ENCODE measurements around the gene TRIM23.

The TRIM23 gene

DNA sequence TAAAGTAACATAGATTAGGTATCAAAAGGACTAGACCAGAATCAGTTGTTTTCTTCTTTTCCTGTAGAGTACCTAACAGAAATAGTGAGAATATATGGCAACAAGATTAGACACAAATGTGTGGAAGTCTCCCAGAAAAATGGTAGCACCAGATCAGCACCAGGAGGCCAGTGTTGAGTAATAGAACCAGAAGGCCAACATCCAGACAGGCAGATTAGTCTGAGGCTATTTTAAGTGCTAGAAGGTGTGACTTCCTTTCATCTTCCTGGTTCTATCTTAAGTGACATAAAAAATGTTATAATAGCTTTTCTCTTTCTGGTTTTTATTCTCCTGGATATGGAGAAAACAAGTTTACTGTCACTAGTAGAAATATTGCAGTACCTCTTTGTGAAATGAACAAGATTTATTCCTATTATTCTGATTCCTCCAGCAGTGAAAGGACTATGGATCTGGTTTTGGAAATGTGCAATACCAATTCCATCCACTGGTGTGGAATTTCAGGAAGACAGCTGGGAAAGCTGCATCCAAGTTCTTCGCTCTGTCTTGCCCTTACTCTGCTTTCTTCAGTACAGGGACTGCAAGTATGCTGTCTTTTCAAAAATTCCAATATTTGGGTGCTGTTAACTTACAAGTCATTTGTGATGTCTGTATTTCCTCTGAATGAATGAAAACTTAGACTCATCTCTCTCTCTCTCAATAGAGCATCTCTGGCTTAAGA is 39.8 kb upstream of the TRIM23 start:
- TF ChIP-seq ESRRG (CRISPR knock-in tag; IDR thresholded peaks at IDR 0.05): no peak
- no peak for TF ChIP-seq ZFP3 (CRISPR knock-in tag; IDR thresholded peaks at IDR 0.05)
- TF ChIP-seq SNAI2 (CRISPR knock-in tag; IDR thresholded peaks at IDR 0.05): no peak
- no peak for TF ChIP-seq RARB (CRISPR knock-in tag; IDR thresholded peaks at IDR 0.05)
- no peak for TF ChIP-seq BACH2 (CRISPR knock-in tag; IDR thresholded peaks at IDR 0.05; ENCODE audit: borderline replicate concordance)
- no peak for TF ChIP-seq TOX (CRISPR knock-in tag; IDR thresholded peaks at IDR 0.05; ENCODE audit: borderline replicate concordance)
- no peak for TF ChIP-seq ZC3H10 (CRISPR knock-in tag; IDR thresholded peaks at IDR 0.05)
- TF ChIP-seq, protein P1, sequence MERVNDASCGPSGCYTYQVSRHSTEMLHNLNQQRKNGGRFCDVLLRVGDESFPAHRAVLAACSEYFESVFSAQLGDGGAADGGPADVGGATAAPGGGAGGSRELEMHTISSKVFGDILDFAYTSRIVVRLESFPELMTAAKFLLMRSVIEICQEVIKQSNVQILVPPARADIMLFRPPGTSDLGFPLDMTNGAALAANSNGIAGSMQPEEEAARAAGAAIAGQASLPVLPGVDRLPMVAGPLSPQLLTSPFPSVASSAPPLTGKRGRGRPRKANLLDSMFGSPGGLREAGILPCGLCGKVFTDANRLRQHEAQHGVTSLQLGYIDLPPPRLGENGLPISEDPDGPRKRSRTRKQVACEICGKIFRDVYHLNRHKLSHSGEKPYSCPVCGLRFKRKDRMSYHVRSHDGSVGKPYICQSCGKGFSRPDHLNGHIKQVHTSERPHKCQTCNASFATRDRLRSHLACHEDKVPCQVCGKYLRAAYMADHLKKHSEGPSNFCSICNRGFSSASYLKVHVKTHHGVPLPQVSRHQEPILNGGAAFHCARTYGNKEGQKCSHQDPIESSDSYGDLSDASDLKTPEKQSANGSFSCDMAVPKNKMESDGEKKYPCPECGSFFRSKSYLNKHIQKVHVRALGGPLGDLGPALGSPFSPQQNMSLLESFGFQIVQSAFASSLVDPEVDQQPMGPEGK (CRISPR knock-in tag; IDR thresholded peaks at IDR 0.05; ENCODE audit: borderline replicate concordance): no peak
- TF ChIP-seq, protein P2, sequence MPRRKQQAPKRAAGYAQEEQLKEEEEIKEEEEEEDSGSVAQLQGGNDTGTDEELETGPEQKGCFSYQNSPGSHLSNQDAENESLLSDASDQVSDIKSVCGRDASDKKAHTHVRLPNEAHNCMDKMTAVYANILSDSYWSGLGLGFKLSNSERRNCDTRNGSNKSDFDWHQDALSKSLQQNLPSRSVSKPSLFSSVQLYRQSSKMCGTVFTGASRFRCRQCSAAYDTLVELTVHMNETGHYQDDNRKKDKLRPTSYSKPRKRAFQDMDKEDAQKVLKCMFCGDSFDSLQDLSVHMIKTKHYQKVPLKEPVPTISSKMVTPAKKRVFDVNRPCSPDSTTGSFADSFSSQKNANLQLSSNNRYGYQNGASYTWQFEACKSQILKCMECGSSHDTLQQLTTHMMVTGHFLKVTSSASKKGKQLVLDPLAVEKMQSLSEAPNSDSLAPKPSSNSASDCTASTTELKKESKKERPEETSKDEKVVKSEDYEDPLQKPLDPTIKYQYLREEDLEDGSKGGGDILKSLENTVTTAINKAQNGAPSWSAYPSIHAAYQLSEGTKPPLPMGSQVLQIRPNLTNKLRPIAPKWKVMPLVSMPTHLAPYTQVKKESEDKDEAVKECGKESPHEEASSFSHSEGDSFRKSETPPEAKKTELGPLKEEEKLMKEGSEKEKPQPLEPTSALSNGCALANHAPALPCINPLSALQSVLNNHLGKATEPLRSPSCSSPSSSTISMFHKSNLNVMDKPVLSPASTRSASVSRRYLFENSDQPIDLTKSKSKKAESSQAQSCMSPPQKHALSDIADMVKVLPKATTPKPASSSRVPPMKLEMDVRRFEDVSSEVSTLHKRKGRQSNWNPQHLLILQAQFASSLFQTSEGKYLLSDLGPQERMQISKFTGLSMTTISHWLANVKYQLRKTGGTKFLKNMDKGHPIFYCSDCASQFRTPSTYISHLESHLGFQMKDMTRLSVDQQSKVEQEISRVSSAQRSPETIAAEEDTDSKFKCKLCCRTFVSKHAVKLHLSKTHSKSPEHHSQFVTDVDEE (CRISPR knock-in tag; IDR thresholded peaks at IDR 0.05): no peak
- no peak for TF ChIP-seq ZNF565 (CRISPR knock-in tag; conservative IDR thresholded peaks at IDR 0.05; ENCODE audit: low read depth)
- TF ChIP-seq ZFP30 (CRISPR knock-in tag; IDR thresholded peaks at IDR 0.05): no peak
- ATAC-seq: peak; percentile 90

DNA sequence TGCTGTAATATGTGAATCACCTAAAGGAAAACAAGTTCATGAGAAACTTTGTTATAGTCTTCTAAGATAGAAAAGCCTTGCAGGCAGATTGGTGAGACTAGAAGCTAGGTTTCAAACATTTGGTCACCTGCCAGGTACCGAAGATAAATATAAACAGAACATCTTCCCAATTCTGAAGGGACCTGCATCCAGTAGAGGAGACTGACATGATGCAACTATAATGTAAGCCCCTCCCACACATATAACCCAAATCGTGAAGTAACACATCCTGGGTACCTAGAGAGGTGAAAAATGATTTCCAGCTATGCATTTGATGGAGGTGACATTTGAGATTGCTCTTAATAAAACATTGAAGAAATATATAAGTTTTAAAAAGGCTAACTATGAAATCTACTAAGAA is 30.6 kb upstream of the TRIM23 start:
- no peak for ATAC-seq
- TF ChIP-seq, protein P2 (CRISPR knock-in tag; IDR thresholded peaks at IDR 0.05): no peak
- TF ChIP-seq ISL1 (CRISPR knock-in tag; IDR thresholded peaks at IDR 0.05) (no peak), RARB (CRISPR knock-in tag; IDR thresholded peaks at IDR 0.05) (no peak), ZFP3 (CRISPR knock-in tag; IDR thresholded peaks at IDR 0.05) (no peak), ZNF565 (CRISPR knock-in tag; conservative IDR thresholded peaks at IDR 0.05; ENCODE audit: low read depth) (no peak), SNAI2 (CRISPR knock-in tag; IDR thresholded peaks at IDR 0.05) (no peak), ZFP30 (CRISPR knock-in tag; IDR thresholded peaks at IDR 0.05) (no peak), ESRRG (CRISPR knock-in tag; IDR thresholded peaks at IDR 0.05) (no peak), ARNTL (CRISPR knock-in tag; IDR thresholded peaks at IDR 0.05; ENCODE audit: borderline replicate concordance, low read depth) (no peak), PPARA (CRISPR knock-in tag; IDR thresholded peaks at IDR 0.05; ENCODE audit: borderline replicate concordance) (no peak), BACH2 (CRISPR knock-in tag; IDR thresholded peaks at IDR 0.05; ENCODE audit: borderline replicate concordance) (no peak), ZNF8 (CRISPR knock-in tag; IDR thresholded peaks at IDR 0.05) (no peak)
- TF ChIP-seq, protein P3, sequence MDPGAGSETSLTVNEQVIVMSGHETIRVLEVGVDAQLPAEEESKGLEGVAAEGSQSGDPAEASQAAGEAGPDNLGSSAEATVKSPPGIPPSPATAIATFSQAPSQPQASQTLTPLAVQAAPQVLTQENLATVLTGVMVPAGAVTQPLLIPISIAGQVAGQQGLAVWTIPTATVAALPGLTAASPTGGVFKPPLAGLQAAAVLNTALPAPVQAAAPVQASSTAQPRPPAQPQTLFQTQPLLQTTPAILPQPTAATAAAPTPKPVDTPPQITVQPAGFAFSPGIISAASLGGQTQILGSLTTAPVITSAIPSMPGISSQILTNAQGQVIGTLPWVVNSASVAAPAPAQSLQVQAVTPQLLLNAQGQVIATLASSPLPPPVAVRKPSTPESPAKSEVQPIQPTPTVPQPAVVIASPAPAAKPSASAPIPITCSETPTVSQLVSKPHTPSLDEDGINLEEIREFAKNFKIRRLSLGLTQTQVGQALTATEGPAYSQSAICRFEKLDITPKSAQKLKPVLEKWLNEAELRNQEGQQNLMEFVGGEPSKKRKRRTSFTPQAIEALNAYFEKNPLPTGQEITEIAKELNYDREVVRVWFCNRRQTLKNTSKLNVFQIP (CRISPR knock-in tag; IDR thresholded peaks at IDR 0.05; ENCODE audit: borderline replicate concordance, low read depth): no peak
- TF ChIP-seq, protein P4, sequence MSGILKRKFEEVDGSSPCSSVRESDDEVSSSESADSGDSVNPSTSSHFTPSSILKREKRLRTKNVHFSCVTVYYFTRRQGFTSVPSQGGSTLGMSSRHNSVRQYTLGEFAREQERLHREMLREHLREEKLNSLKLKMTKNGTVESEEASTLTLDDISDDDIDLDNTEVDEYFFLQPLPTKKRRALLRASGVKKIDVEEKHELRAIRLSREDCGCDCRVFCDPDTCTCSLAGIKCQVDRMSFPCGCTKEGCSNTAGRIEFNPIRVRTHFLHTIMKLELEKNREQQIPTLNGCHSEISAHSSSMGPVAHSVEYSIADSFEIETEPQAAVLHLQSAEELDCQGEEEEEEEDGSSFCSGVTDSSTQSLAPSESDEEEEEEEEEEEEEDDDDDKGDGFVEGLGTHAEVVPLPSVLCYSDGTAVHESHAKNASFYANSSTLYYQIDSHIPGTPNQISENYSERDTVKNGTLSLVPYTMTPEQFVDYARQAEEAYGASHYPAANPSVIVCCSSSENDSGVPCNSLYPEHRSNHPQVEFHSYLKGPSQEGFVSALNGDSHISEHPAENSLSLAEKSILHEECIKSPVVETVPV (CRISPR knock-in tag; IDR thresholded peaks at IDR 0.05): no peak

DNA sequence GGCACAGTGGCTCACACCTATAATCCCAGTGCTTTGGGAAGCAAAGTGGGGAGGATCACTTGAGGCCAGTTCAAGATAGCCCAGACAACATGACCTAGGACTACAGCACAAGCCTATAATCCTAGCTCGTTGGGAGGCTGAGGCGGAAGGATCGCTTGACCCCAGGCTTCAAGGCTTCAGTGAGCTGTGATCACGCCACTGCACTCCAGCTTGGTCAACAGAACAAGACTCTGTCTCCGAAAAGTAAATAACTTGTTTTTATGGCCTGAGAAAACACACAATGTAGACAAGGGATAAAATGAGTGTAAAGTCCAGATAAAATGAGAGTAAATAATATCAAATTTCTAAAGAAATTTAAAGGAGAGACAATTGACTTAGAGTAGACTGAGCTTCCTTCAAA is 27.0 kb upstream of the TRIM23 start:
- ATAC-seq: no peak
- TF ChIP-seq ZC3H10 (CRISPR knock-in tag; IDR thresholded peaks at IDR 0.05) (no peak), ZFP30 (CRISPR knock-in tag; IDR thresholded peaks at IDR 0.05) (no peak)
- TF ChIP-seq, protein P2 (CRISPR knock-in tag; IDR thresholded peaks at IDR 0.05): no peak
- TF ChIP-seq, protein P5, sequence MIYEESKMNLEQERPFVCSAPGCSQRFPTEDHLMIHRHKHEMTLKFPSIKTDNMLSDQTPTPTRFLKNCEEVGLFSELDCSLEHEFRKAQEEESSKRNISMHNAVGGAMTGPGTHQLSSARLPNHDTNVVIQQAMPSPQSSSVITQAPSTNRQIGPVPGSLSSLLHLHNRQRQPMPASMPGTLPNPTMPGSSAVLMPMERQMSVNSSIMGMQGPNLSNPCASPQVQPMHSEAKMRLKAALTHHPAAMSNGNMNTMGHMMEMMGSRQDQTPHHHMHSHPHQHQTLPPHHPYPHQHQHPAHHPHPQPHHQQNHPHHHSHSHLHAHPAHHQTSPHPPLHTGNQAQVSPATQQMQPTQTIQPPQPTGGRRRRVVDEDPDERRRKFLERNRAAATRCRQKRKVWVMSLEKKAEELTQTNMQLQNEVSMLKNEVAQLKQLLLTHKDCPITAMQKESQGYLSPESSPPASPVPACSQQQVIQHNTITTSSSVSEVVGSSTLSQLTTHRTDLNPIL (CRISPR knock-in tag; IDR thresholded peaks at IDR 0.05; ENCODE audit: low read depth): no peak
- TF ChIP-seq, protein P1 (CRISPR knock-in tag; IDR thresholded peaks at IDR 0.05; ENCODE audit: borderline replicate concordance): no peak
